DOHH2 (cell line): ENCODE measurements around the gene NCAM1.

Experiments used
- EZH2phosphoT487 ChIP-seq: fragments of 200-600 bp; sonication (generic); IDR thresholded peaks from 2 replicates; pipeline ENCODE4 v1.6.1; 2017; ENCODE audit warnings: borderline replicate concordance, mild to moderate bottlenecking, antibody characterized with exemption, low read length, moderate library complexity, mixed read lengths
- TF ChIP-seq, protein P1 (sequence below): fragments of 200-600 bp; sonication (generic); IDR thresholded peaks from one replicate; pipeline ENCODE4 v1.5.1; 2014; ENCODE audit warnings: antibody characterized with exemption, mild to moderate bottlenecking, low read depth, low read length; ENCODE audit not compliant: poor library complexity, severe bottlenecking

DNA sequence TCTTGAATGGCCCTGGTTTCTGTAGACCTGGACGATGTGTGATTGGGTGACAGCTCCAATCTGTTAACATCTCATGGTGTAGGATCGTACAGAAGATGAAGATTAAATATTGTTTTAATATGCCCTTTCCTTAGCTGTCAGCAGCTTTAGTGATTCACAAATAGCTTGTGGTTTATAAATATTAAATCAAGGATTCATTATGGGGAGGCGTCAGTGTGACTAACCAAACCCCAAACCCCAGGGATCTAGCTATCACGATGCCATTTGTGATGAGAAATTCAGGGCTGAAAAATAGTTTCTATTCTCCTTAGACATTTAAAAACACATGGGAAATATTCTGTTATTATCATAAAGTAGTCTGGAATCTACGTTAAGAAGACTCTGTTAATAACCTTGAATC lies 73.4 kb downstream of the NCAM1 start:
- TF ChIP-seq, protein P1, sequence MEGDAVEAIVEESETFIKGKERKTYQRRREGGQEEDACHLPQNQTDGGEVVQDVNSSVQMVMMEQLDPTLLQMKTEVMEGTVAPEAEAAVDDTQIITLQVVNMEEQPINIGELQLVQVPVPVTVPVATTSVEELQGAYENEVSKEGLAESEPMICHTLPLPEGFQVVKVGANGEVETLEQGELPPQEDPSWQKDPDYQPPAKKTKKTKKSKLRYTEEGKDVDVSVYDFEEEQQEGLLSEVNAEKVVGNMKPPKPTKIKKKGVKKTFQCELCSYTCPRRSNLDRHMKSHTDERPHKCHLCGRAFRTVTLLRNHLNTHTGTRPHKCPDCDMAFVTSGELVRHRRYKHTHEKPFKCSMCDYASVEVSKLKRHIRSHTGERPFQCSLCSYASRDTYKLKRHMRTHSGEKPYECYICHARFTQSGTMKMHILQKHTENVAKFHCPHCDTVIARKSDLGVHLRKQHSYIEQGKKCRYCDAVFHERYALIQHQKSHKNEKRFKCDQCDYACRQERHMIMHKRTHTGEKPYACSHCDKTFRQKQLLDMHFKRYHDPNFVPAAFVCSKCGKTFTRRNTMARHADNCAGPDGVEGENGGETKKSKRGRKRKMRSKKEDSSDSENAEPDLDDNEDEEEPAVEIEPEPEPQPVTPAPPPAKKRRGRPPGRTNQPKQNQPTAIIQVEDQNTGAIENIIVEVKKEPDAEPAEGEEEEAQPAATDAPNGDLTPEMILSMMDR = no peak
- TF ChIP-seq EZH2phosphoT487 = no peak
